Measurements from ENCODE around the gene PDK4. TPM values are rescaled to one million over a fixed set of nuclear protein-coding genes. Genes with fewer than 3 reads are reported as not detected.
"Not testable (repeated sequence)": the region's sequence is repeated elsewhere in the genome, so short reads cannot be mapped to it uniquely, and the experiment has no call there.

Gene PDK4
- total RNA-seq, 1 donor from 2014 or later: 0.53 TPM

DNA sequence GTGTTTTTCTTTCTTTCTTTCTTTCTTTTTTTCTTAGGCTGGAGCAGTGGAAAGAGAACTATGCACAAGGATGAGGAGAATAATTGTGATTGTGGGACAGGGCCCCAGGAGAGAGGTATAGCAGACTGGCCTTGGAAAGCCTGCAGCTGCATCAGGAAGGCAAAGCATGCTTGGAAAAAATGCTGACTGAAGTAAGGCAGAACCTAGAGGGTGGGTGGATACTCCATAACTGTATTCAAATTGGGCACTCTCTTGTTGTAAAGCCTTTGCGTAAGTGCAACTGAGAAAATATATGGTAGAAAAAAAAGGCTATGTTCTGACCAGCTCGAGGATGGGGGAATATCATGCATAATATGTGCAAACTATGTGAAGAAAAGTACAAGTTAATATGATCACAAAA, 39.5 kb downstream of the PDK4 start:
- Histone ChIP-seq H3K27me3 (ENCODE audit: control insufficient read depth, insufficient read depth, low read length) (peaks cover 2% of the 10 kb centered on the region), H3K36me3 (ENCODE audit: control insufficient read depth, insufficient read depth, low read length) (no peaks in the 10 kb centered on the region), H3K4me3 (ENCODE audit: low read depth, low read length) (no peak overlapping the region)
- FAIRE-seq (no peak), DNase-seq (ENCODE audit: low read depth) (no peak)
- TF ChIP-seq, protein P1, sequence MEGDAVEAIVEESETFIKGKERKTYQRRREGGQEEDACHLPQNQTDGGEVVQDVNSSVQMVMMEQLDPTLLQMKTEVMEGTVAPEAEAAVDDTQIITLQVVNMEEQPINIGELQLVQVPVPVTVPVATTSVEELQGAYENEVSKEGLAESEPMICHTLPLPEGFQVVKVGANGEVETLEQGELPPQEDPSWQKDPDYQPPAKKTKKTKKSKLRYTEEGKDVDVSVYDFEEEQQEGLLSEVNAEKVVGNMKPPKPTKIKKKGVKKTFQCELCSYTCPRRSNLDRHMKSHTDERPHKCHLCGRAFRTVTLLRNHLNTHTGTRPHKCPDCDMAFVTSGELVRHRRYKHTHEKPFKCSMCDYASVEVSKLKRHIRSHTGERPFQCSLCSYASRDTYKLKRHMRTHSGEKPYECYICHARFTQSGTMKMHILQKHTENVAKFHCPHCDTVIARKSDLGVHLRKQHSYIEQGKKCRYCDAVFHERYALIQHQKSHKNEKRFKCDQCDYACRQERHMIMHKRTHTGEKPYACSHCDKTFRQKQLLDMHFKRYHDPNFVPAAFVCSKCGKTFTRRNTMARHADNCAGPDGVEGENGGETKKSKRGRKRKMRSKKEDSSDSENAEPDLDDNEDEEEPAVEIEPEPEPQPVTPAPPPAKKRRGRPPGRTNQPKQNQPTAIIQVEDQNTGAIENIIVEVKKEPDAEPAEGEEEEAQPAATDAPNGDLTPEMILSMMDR (IDR thresholded peaks at IDR 0.05; ENCODE audit: insufficient read depth, low read length, severe bottlenecking): no peak

DNA sequence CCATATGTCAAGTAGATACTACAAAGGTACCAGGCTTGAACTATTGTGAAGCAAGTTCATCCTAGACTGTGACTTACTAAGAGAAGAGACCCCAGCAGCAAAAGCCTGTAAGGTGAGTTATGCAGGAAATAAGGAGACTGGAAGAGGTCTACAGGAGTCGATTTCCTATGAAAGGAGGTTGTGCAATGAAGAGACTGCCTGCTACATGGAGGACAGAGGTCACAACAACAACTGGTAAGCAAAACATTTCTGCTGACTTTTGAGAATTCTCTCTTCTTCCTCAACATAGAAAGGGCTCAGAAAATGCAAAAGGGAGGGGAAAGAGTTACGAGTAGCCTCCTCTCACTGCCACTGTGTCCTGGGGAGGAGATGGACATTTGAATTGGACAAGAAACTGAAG, 42.4 kb downstream of the PDK4 start:
- FAIRE-seq: no peak
- Histone ChIP-seq H3K27me3 (ENCODE audit: control insufficient read depth, insufficient read depth, low read length) (peaks cover 2% of the 10 kb centered on the region), H3K36me3 (ENCODE audit: control insufficient read depth, insufficient read depth, low read length) (no peaks in the 10 kb centered on the region), H3K4me3 (ENCODE audit: low read depth, low read length) (no peak overlapping the region)
- DNase-seq (ENCODE audit: low read depth): no peak
- TF ChIP-seq, protein P1 (IDR thresholded peaks at IDR 0.05; ENCODE audit: insufficient read depth, low read length, severe bottlenecking): no peak

DNA sequence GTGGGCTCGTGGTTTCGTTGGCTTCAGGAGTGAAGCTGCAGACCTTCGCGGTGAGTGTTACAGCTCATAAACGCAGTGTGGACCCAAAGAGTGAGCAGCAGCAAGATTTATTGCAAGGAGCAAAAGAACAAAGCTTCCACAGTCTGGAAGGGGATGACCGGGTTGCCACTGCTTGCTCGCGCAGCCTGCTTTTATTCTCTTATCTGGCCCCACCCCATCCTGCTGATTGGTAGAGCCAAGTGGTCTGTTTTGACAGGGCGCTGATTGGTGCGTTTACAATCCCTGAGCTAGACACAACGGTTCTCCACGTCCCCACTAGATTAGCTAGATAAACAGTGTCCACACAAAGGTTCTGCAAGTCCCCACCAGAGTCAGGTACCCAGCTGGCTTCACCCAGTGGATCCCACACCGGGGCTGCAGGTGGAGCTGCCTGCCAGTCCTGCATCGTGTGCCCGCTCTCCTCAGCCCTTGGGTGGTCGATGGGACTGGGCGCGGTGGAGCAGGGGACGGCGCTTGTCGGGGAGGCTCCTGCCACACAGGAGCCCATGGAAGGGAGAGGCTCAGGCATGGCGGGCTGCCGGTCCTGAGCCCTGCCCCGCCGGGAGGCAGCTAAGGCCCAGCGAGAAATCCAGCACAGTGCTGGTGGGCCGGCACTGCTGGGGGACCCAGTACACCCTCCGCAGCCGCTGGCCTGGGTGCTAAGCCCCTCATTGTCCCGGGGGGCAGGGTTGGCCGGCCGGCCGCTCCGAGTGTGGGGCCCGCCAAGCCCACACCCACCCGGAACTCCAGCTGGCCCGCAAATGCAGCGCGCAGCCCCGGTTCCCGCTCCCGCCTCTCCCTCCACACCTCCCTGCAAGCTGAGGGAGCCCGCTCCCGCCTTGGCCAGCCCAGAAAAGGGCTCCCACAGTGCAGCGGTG, 44.0 kb downstream of the PDK4 start:
- H3K4me3 ChIP-seq (ENCODE audit: low read depth, low read length); FAIRE-seq; H3K27me3 ChIP-seq (ENCODE audit: control insufficient read depth, insufficient read depth, low read length); DNase-seq (ENCODE audit: low read depth); H3K36me3 ChIP-seq (ENCODE audit: control insufficient read depth, insufficient read depth, low read length): not testable (repeated sequence)

DNA sequence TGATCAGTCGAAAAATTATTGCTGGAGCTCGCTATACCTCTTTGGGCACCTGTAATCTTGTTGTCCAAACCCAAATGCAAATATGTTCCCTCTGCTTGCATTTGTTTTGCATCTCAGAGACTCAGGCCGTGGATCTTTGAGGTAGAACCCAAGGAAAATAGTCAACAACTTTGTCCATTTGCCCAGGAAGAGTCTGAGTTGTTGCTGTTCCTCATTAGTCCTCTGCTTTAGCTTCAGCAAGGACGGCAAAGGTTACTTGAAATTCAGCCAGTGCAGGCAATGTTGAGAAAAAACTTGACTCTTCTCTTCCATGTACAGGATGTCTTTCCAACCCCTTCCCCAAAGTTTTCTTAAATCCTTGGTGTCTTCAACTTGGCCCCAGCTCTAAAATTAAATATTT, 45.8 kb downstream of the PDK4 start:
- DNase-seq (ENCODE audit: low read depth) (no peak), FAIRE-seq (no peak)
- no peaks in the 10 kb centered on the region for H3K36me3 ChIP-seq (ENCODE audit: control insufficient read depth, insufficient read depth, low read length)
- H3K27me3 ChIP-seq (ENCODE audit: control insufficient read depth, insufficient read depth, low read length): no peaks in the 10 kb centered on the region
- TF ChIP-seq, protein P1 (IDR thresholded peaks at IDR 0.05; ENCODE audit: insufficient read depth, low read length, severe bottlenecking): no peak
- no peak overlapping the region for H3K4me3 ChIP-seq (ENCODE audit: low read depth, low read length)

DNA sequence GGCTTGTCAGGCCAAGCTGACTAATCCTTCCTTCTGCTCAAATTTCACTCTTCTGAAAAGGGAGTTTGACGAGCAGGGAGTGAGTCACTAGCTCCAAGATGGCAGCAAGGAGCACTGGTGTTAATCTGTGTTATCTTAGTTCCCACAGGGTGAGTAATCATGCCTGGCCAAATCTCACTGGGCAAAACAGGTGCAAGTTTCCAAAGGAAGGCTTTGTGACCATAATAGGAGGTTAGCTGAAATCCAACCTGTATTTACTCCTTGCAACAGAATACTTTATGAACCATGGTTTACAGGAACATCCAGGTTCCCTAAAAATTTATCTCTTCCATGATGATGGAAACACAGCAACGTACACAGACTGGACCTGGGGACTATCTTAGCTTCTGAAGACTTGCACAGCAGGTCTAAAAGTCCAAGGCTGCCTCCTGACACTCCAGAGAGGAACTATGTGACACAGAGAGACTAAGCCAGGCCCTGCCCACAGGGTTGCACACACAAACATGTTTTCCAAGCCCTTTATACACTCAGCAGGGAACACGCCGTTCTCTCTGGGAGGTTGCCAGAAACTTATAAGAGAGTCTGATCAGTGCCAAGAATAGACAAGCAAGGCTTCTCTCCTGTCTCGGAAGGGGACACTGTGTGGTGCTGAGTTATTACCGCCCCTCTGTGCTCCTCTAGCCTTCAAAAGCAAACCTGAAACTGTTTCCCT, 46.3 kb downstream of the PDK4 start:
- TF ChIP-seq, protein P1 (IDR thresholded peaks at IDR 0.05; ENCODE audit: insufficient read depth, low read length, severe bottlenecking): no peak
- no peaks in the 10 kb centered on the region for H3K36me3 ChIP-seq (ENCODE audit: control insufficient read depth, insufficient read depth, low read length)
- DNase-seq (ENCODE audit: low read depth) (peak; percentile 98), FAIRE-seq (peak; percentile 94)
- H3K4me3 ChIP-seq (ENCODE audit: low read depth, low read length): no peak overlapping the region
- no peaks in the 10 kb centered on the region for H3K27me3 ChIP-seq (ENCODE audit: control insufficient read depth, insufficient read depth, low read length)
